Measurements from ENCODE around the gene ZDHHC8.

- TF ChIP-seq CTCF (IDR thresholded peaks at IDR 0.05; ENCODE audit: low read depth, low read length, poor library complexity, severe bottlenecking), result no peak
- no peak for TF ChIP-seq EZH2phosphoT487 (IDR thresholded peaks at IDR 0.05; ENCODE audit: borderline replicate concordance, low read length)
Measured at GRCh38 chr22:20164863-20165262, 33.3 kb downstream of the ZDHHC8 start.

Data from DOHH2 (cell line).